T-helper 22 cell (primary cell): ENCODE measurements around the gene BICC1.

ENCODE experiments used
- DNase-seq: peaks from one replicate; pipeline ENCODE4 v3.0.0-alpha.2; 2020; ENCODE audit warnings: low read depth

BICC1 gene

GRCh38 chr10:58781873-58782488 lies 269.3 kb downstream of the BICC1 start:
- DNase-seq = no peak

GRCh38 chr10:58782876-58783851 lies 270.5 kb downstream of the BICC1 start:
- DNase-seq = no peak

GRCh38 chr10:58784361-58784760 lies 271.7 kb downstream of the BICC1 start:
- no peak for DNase-seq

- no peak for DNase-seq
Observed at GRCh38 chr10:58785354-58785753, 272.7 kb downstream of the BICC1 start.

- DNase-seq = no peak
Observed at GRCh38 chr10:58791137-58791536, 278.5 kb downstream of the BICC1 start.

- DNase-seq = no peak
Observed at GRCh38 chr10:58795560-58795959, 282.9 kb downstream of the BICC1 start.

GRCh38 chr10:58796242-58796641 lies 283.6 kb downstream of the BICC1 start:
- DNase-seq = no peak

GRCh38 chr10:58796824-58797223 lies 284.2 kb downstream of the BICC1 start:
- no peak for DNase-seq

- DNase-seq = no peak
Observed at GRCh38 chr10:58797356-58797755, 284.7 kb downstream of the BICC1 start.

GRCh38 chr10:58802047-58802446 lies 289.4 kb downstream of the BICC1 start:
- DNase-seq = no peak

- DNase-seq = no peak
Observed at GRCh38 chr10:58806323-58806722, 293.7 kb downstream of the BICC1 start.

- no peak for DNase-seq
Observed at GRCh38 chr10:58806970-58807628, 294.4 kb downstream of the BICC1 start.

GRCh38 chr10:58807629-58808022 lies 295.0 kb downstream of the BICC1 start:
- DNase-seq = no peak

GRCh38 chr10:58810751-58811150 lies 298.1 kb downstream of the BICC1 start:
- no peak for DNase-seq

- no peak for DNase-seq
Observed at GRCh38 chr10:58813573-58813972, 300.9 kb downstream of the BICC1 start.

- DNase-seq = no peak
Observed at GRCh38 chr10:58817201-58817846, 304.7 kb downstream of the BICC1 start.

GRCh38 chr10:58818900-58819299 lies 306.2 kb downstream of the BICC1 start:
- no peak for DNase-seq

GRCh38 chr10:58820386-58820785 lies 307.7 kb downstream of the BICC1 start:
- no peak for DNase-seq

GRCh38 chr10:58820861-58821751 lies 308.4 kb downstream of the BICC1 start:
- no peak for DNase-seq

GRCh38 chr10:58821752-58822056 lies 309.0 kb downstream of the BICC1 start:
- DNase-seq = no peak

- DNase-seq = no peak
Observed at GRCh38 chr10:58823983-58824382, 311.3 kb downstream of the BICC1 start.
